ENCODE measurements around the gene ZACN.
"Not testable (repeated sequence)": the region's sequence is repeated elsewhere in the genome, so short reads cannot be mapped to it uniquely, and the experiment has no call there.

ZACN gene

GRCh38 chr17:76078860-76079534, at the start of gene ZACN:
TSS of gene ZACN (plus strand) at chr17:76079182. CDS start at chr17:76079265, 83 bp downstream.
- DNase-seq (ENCODE audit: low spot score): no peak

GRCh38 chr17:76032073-76032779, 46.8 kb upstream of the ZACN start:
- no peak for DNase-seq (ENCODE audit: low spot score)

GRCh38 chr17:76032780-76033108, 46.2 kb upstream of the ZACN start:
- DNase-seq (ENCODE audit: low spot score): no peak

- no peak for DNase-seq (ENCODE audit: low spot score)
Measured at GRCh38 chr17:76033139-76033538, 45.8 kb upstream of the ZACN start.

DNA sequence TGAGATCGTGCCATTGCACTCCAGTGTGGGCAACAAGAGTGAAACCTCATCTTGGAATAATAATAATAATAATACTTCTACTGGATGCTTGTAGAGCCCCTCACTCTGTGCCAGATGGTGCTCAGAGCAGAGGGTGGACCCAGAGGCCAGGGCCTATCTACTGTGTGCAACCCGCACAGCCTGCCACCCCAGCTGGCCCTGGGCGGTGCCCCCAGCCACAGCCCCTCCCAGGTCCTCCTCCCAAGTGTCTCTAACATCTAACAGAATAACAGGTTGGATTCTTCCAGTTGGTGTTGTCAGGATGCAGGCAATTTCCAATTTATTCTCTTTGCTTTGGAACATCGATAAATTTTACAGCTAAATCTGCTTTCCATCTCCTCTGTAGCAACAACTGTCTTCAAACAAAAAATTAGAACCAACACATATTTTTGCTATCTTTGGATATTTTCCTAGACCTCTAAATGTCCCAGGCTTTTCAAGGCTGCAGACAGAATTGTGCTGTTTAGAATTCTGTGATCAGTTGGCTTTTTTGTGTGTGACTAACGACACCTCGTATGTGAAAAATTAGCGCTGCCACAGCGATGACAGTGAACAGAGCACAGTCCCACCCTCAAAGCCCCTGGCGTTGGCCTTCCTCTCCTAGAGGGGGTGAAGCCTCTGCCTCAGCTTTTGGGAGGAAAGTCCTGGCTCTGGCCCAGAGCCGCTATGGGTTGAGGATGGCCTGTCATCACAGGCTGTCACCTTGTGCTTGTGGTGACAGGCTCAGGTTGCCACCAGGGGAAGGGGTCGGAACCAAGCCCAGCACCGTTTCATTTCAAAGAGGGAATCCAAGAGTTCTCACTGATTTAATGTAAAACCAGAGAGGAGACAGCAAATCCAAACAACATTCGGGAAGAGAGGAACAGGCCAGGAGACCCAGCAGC, 44.3 kb upstream of the ZACN start:
- DNase-seq (ENCODE audit: low spot score): no peak

- DNase-seq (ENCODE audit: low spot score): no peak
Measured at GRCh38 chr17:76036497-76037261, 42.3 kb upstream of the ZACN start.

DNA sequence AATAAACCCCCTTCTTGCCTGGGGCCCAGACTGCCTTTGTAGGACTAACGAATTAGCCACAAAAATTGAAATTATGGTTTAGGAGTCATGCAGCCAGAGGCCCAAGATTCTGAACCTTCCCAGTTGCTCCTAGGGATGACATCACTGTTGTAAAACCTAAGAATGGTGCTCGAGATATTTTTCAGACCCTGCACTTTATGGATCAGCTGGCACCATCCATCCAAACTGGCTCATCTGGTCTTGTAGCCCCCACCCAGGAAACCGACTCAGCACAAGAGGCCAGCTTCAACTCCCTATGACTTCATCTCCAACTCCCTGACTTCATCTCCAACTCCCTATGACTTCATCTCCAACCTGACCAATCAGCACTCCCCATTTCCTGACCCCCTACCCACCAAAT, 40.9 kb upstream of the ZACN start:
- no peak for DNase-seq (ENCODE audit: low spot score)

DNA sequence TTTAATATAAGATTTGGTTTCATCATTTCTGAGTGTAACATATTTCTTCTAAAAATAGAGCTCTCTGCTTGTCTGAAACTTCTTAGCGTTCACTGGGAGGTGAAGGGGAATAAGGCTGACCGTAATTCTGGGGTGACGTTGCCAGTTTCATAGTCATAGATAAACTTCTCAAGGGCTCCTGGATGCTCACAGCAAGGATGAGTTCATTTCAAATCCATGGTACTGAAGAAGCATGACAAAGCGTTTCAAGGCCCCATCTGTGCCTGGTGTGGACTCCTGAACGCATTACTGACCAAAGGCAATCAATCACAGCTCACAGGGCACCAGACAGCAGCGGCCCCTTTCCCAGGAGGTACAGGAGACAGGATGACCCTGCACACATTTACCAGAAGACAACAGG, 39.9 kb upstream of the ZACN start:
- no peak for DNase-seq (ENCODE audit: low spot score)

- no peak for DNase-seq (ENCODE audit: low spot score)
Measured at GRCh38 chr17:76040376-76040775, 38.6 kb upstream of the ZACN start.

DNA sequence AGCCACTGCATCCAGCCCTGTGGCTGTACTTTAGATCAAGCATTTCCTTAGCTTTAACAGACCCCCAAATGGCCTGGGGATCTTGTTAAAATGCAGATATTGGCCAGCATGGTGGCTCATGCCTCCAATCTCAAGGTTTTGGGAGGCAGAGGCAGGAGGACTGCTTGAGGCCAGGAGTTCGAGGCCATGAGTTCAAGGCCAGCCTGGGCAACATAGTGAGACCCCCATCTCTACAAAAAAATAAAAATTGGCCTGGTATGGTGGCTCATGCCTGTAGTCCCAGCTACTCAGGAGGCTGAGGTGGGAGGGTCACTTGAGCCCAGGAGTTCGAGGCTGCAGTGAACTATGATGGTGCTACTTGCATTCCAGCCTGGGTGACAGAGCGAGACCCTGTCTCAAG, 36.1 kb upstream of the ZACN start:
- not testable (repeated sequence) for DNase-seq (ENCODE audit: low spot score)

GRCh38 chr17:76044475-76045007, 34.4 kb upstream of the ZACN start:
- not testable (repeated sequence) for DNase-seq (ENCODE audit: low spot score)

- no peak for DNase-seq (ENCODE audit: low spot score)
Measured at GRCh38 chr17:76046064-76046463, 32.9 kb upstream of the ZACN start.

DNA sequence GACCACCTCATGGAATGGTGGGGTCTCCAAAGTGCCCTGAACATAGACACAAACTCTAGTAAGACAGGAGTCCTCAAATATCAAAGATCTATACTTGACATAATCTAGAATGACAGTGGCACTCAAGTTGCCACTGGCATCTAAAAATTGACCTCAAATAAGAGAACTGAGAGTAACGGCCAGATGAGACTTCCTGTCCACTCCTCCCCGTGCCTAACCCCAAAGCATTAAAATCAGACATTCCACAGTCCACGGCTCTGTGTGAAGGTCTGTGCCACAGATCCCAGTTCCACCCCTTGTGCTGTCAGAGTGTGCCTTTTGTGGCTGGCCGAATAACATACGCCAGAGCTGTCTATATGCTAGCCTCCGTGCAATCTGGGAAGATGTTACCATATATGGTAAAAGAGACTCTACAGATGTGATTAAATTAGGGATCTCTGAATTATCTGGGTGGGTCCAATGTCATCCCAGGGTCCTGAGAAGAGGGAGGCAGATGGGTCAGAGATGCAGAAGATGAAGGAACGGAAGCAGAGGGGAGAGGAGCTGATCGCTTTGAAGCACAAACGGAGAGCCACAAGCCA, 30.9 kb upstream of the ZACN start:
- DNase-seq (ENCODE audit: low spot score): no peak

- no peak for DNase-seq (ENCODE audit: low spot score)
Measured at GRCh38 chr17:76048711-76049110, 30.3 kb upstream of the ZACN start.

- DNase-seq (ENCODE audit: low spot score): no peak
Measured at GRCh38 chr17:76049239-76049638, 29.7 kb upstream of the ZACN start.

DNA sequence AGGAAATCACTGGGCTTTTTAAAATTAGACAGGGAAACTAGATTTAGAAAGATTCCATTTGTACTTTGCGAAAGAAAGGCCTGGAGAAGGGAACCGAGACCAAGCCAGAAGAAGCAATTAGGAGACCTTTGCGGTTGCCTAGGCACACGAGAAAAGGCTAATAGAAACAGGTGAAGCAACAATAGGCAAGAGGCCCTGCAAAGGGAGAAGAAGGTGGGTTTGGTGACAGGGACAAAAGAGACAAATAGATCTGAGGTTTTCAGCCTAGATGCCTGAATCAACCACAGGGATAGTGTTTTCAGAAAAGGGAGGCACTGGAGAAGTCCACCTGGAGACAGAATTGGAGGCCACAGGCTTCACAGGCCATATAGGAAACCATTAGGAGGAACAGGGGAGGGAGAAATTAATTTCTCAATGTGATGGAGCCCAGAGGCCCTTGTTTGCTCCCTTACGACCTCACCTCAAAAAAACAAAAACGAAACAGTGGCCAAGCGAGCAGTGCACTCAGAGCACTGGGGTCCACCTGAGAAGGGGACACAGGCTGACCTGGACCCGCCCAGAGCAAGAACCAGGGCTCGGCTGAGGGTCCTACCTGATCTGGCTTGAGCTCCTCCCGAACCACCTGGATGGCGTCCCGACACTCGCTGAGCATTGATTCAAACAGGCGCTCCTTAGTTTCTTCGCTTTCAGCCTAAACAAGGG, 29.0 kb upstream of the ZACN start:
- no peak for DNase-seq (ENCODE audit: low spot score)

DNA sequence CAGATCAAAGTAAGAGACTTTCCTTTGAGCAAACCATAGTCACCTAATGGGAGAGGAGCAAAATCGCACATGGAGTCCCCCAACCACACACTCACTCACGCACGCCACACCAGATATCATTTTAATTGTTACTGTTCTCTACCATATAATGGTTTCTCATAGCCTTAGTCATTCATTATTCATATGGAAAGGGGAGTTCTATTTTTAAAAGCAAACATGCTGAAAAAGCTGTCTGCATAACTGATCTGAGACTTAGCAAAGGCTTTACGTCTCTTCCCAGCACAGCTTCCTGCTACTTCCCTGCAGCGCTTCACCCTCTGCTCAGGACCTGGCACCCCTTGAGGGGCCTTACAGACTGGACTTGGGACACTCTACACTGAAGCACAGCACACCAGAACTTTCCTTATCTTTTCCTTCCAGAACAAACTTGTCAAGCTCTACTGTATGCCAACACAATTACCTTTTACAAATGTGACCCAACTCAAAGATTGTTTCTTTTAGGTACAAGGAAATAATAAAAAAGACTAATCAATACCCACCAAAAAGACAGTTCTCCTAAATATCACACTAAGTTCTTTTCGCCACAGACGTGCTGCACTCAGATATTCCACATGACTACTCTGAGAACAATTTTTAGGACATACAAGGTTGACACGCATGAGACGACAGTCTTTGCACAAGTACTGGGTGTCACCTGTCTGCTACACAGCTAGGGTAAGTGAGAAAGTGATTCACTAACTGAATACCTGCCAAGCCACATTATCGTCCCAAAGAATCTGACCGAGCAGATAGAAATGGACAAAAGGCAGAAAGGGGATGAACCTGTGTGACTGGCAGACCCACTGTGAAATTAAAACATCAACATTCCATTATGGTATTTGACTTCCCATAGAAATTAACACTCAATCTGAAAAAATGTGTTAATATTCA, 28.2 kb upstream of the ZACN start:
- no peak for DNase-seq (ENCODE audit: low spot score)

GRCh38 chr17:76051561-76051960, 27.4 kb upstream of the ZACN start:
- no peak for DNase-seq (ENCODE audit: low spot score)

DNA sequence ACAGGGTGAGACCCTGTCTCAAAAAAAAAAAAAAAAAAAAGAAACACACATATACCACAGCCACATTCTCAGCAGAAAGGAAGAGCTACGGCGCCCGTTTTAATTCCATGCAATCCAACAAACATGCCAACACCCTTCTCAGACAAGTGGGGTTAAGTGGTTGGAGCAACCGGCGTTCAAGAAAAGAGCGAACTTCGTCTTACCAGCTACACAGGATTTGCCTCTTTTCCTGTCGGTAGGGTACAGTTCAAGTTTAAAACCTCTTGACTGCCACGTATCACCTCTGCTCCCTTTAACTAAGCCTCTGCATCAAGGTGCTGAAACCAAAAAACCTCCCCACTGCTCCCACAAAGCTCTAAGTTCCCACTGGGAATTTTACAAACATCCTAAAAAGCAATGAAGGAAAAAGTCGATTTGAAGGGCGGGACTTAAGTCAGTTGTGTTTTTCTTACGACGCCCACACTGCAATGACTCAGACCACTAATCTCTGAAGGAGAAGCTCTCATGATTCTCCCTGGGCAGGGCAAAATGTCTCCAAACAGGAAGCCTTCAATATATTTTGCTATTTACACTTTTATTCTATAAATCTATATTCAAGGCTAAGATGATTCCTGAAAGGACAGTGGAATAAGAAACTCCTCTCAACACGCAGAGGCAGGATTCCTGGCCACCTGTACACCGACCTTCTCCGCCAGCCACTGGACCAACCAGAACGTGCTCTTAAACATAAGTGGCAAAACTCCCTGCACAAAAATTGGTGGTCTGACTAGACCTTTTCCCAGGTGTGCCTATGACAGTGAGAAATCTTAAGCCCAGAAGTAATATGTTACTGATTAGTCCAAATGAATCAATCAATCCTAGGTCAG, 25.5 kb upstream of the ZACN start:
- DNase-seq (ENCODE audit: low spot score): no peak

All from HuH-7 (cell line).